Suprapubic skin (tissue), 4 donors: ENCODE measurements around the gene SLC8A1. TPM values are rescaled to one million over a fixed set of nuclear protein-coding genes. Genes with fewer than 3 reads are reported as not detected.

Experiments
- DNase-seq, 2 donors: peaks; one replicate each; pipeline ENCODE4 v3.0.0-alpha.2; 2019; ENCODE audit warnings: low spot score in 2 of 2
- H3K27ac ChIP-seq: fragments of 200-600 bp; sonication (generic); one replicate; pipeline ENCODE4 v1.5.1; 2019
- H3K27me3 ChIP-seq: fragments of 200-600 bp; sonication (generic); one replicate; pipeline ENCODE4 v1.5.1; 2019
- H3K36me3 ChIP-seq: fragments of 200-600 bp; sonication (generic); one replicate; pipeline ENCODE4 v1.5.1; 2019
- H3K4me1 ChIP-seq: fragments of 200-600 bp; sonication (generic); one replicate; pipeline ENCODE4 v1.5.1; 2019
- H3K4me3 ChIP-seq: fragments of 200-600 bp; sonication (generic); one replicate; pipeline ENCODE4 v1.5.1; 2019; ENCODE audit warnings: mild to moderate bottlenecking
- H3K9me3 ChIP-seq: fragments of 200-600 bp; sonication (generic); one replicate; pipeline ENCODE4 v1.5.1; 2019
- CTCF ChIP-seq, 2 donors: fragments of 200-600 bp in 1 of 2; fragments of 450-650 bp in 1 of 2; sonication (generic) in 1 of 2; IDR thresholded peaks; one replicate each; pipeline ENCODE4 v1.5.1; 2016 to 2019; ENCODE audit warnings: antibody characterized with exemption in 2 of 2, mild to moderate bottlenecking in 1 of 2, moderate library complexity in 1 of 2
- EP300 ChIP-seq: sonication (generic); formaldehyde crosslinking; IDR thresholded peaks from one replicate; pipeline ENCODE4 v1.6.1; 2017; ENCODE audit warnings: antibody characterized with exemption
- POLR2A ChIP-seq, 2 donors: fragments of 450-650 bp; IDR thresholded peaks; one replicate each; pipeline ENCODE4 v1.6.1; 2017; ENCODE audit warnings: antibody characterized with exemption in 2 of 2, mild to moderate bottlenecking in 2 of 2, moderate library complexity in 2 of 2
- POLR2AphosphoS5 ChIP-seq, 3 donors: sonication (generic); formaldehyde crosslinking; IDR thresholded peaks; one replicate each; pipeline ENCODE4 v1.6.1; 2017; ENCODE audit warnings: antibody characterized with exemption in 3 of 3
- WGBS: methylation state at CpG from one replicate; pipeline ENCODE4 v1.1.5; 2018; 5-methylcytosine and 5-hydroxymethylcytosine counted together
- total RNA-seq, 4 donors: library from RNA; depleted of rRNA; stranded (reverse); fragments of >200 nt; gene quantifications; one replicate each; pipeline ENCODE4 v1.1.0, GENCODE V29; 2016

Gene SLC8A1
- total RNA-seq, 4 donors from 2014 or later: 2.4 to 14.4 (median 9.9) TPM

GRCh38 chr2:40303746-40304145 lies 148.1 kb downstream of the SLC8A1 start:
- DNase-seq: no peak
- H3K27ac ChIP-seq: no peak overlapping the region
- WGBS: 63% methylated on average over 4 of the region's 4 CpGs
- H3K9me3 ChIP-seq: no peaks in the 10 kb centered on the region
- H3K27me3 ChIP-seq: no peaks in the 10 kb centered on the region
- no peaks in the 10 kb centered on the region for H3K36me3 ChIP-seq
- peaks cover 3% of the 10 kb centered on the region for H3K4me1 ChIP-seq
- TF ChIP-seq POLR2AphosphoS5 (IDR thresholded peaks at IDR 0.05) (no peak), POLR2A (IDR thresholded peaks at IDR 0.05) (no peak), CTCF (IDR thresholded peaks at IDR 0.05) (no peak), EP300 (no peak)
- no peak overlapping the region for H3K4me3 ChIP-seq

DNA sequence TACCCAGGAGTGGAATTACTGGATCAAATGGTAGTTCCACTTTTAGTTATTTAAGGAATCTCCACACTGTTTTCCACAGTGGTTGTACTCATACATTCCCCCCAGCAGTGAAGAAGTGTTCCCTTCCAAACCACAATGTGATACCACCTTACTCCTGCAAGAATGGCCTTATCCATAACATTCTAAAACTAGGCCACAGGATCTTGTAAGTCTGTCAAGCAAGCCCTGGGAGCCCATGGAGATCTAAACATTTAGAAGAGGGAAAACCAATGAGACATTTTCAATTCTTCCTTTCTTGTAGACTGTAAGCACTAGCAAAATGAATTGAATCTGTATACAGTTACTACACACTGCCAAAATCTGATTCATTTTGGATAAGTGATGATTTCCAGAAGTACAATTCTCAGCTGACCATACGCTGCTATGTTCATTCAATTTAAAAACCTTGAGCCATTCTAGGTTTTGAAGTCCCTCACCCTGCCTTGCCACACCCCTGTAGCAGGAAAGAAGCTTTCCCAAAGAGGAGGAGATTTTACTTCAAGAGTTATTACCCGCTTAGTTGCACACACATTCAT lies 149.1 kb downstream of the SLC8A1 start:
- Histone ChIP-seq H3K27ac (no peak overlapping the region), H3K27me3 (no peaks in the 10 kb centered on the region), H3K4me3 (no peak overlapping the region), H3K4me1 (peaks cover 3% of the 10 kb centered on the region), H3K36me3 (no peaks in the 10 kb centered on the region), H3K9me3 (no peaks in the 10 kb centered on the region)
- DNase-seq: no peak
- no peak for TF ChIP-seq EP300
- TF ChIP-seq POLR2A (IDR thresholded peaks at IDR 0.05): no peak
- 88% methylated on average over 2 of the region's 2 CpGs for WGBS

DNA sequence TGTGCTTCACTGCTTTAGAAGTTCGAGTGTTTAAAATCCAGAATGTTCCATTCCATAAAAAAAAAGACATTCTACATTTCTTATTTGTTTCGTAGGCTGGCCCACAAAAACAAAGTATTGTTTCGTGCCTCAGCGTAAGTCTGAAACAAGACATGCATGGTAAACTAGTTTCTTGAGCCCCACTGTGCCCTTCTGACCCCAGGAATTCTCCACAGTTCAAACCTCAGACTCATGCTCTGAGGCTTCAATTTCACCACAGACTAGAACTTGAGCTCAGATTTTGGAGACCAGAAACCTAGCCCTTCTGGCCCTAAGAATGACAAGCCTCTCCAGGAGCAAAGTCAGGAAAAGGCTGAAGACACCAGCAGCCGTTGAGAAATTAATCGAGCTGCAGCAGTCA lies 151.5 kb downstream of the SLC8A1 start:
- TF ChIP-seq CTCF (IDR thresholded peaks at IDR 0.05): peak in 1 of 2 donors; percentile 7
- TF ChIP-seq POLR2AphosphoS5 (IDR thresholded peaks at IDR 0.05): no peak
- no peaks in the 10 kb centered on the region for H3K36me3 ChIP-seq
- peaks cover 3% of the 10 kb centered on the region for H3K4me1 ChIP-seq
- 58% methylated on average over 6 of the region's 6 CpGs for WGBS
- no peak overlapping the region for H3K4me3 ChIP-seq
- H3K27ac ChIP-seq: no peak overlapping the region
- DNase-seq: no peak
- H3K27me3 ChIP-seq: no peaks in the 10 kb centered on the region
- no peaks in the 10 kb centered on the region for H3K9me3 ChIP-seq

GRCh38 chr2:40299781-40300180 lies 152.1 kb downstream of the SLC8A1 start:
- Histone ChIP-seq H3K4me3 (no peak overlapping the region), H3K27ac (no peak overlapping the region), H3K27me3 (no peaks in the 10 kb centered on the region), H3K9me3 (no peaks in the 10 kb centered on the region), H3K36me3 (no peaks in the 10 kb centered on the region), H3K4me1 (peaks cover 3% of the 10 kb centered on the region)
- 81% methylated on average over 2 of the region's 2 CpGs for WGBS
- TF ChIP-seq CTCF (IDR thresholded peaks at IDR 0.05): no peak
- no peak for TF ChIP-seq POLR2A (IDR thresholded peaks at IDR 0.05)
- TF ChIP-seq EP300: no peak
- TF ChIP-seq POLR2AphosphoS5 (IDR thresholded peaks at IDR 0.05): no peak
- DNase-seq: no peak

- 61% methylated on average over 1 of the region's 1 CpG for WGBS
- Histone ChIP-seq H3K36me3 (no peaks in the 10 kb centered on the region), H3K4me3 (no peak overlapping the region), H3K27me3 (no peaks in the 10 kb centered on the region), H3K9me3 (no peaks in the 10 kb centered on the region), H3K27ac (no peak overlapping the region), H3K4me1 (peaks cover 3% of the 10 kb centered on the region)
- DNase-seq: no peak
- TF ChIP-seq CTCF (IDR thresholded peaks at IDR 0.05) (no peak), POLR2A (IDR thresholded peaks at IDR 0.05) (no peak), POLR2AphosphoS5 (IDR thresholded peaks at IDR 0.05) (no peak), EP300 (no peak)
These were observed 152.7 kb downstream of the SLC8A1 start for GRCh38 chr2:40299173-40299572.

DNA sequence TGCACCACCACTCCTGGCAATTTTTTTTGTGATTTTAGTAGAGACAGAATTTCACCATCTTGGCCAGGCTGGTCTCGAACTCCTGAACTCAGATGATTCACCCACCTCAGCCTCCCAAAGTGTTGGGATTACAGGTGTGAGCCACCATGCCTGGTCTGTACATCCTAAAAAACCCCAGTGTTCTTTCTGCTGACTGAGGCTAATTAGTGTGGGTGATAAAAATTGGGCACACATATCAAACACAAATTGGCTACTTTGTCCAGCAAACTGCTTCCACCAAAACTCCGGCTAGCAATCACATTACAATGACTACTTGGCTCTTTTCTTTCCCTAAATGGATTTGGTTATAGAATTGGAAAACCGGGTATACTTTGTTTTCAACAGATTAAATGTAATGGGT lies 153.9 kb downstream of the SLC8A1 start:
- Histone ChIP-seq H3K36me3 (no peaks in the 10 kb centered on the region), H3K27me3 (no peaks in the 10 kb centered on the region), H3K4me3 (no peak overlapping the region), H3K9me3 (no peaks in the 10 kb centered on the region), H3K4me1 (peaks cover 3% of the 10 kb centered on the region), H3K27ac (no peak overlapping the region)
- no peak for TF ChIP-seq POLR2AphosphoS5 (IDR thresholded peaks at IDR 0.05)
- no peak for TF ChIP-seq EP300
- TF ChIP-seq POLR2A (IDR thresholded peaks at IDR 0.05): no peak
- TF ChIP-seq CTCF (IDR thresholded peaks at IDR 0.05): no peak
- WGBS: 97% methylated on average over 3 of the region's 3 CpGs
- no peak for DNase-seq
